HG03025 (cell line): Measurements from ENCODE around the gene PANX3.
"Not testable (repeated sequence)": the region's sequence is repeated elsewhere in the genome, so short reads cannot be mapped to it uniquely, and the experiment has no call there.

Experiments
- ATAC-seq: cut with Tn5 transposase; IDR thresholded peaks from one replicate; pipeline ENCODE4 v1.9.1; 2021; ENCODE audit warnings: mild to moderate bottlenecking, moderate library complexity; ENCODE audit not compliant: unreplicated experiment, low FRiP score

PANX3 gene, protein sequence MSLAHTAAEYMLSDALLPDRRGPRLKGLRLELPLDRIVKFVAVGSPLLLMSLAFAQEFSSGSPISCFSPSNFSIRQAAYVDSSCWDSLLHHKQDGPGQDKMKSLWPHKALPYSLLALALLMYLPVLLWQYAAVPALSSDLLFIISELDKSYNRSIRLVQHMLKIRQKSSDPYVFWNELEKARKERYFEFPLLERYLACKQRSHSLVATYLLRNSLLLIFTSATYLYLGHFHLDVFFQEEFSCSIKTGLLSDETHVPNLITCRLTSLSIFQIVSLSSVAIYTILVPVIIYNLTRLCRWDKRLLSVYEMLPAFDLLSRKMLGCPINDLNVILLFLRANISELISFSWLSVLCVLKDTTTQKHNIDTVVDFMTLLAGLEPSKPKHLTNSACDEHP

DNA sequence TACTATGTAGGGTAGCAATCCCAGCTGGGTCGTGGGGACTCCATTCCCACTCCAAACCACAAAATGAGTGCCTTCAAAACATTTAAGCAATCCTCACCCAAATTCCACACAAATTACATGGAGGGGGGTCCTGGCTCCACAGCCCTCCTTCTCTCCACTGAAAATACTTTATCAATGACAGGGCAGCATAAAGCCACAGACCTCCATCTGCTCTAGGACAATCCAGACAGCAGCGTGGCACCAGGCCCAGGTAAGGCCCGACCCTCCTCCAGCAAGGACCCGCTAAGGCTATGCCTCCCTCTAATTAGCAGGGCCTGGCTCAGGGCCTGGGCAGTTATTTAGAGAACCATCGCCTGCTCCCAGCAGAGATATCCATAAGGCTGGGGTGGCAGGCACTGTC lies at the start of gene PANX3:
Gene PANX3, plus strand, starts transcription at position 365 of the 400 bp plus-strand sequence. CDS start 129 bp downstream, outside the sequence.
- ATAC-seq = no peak

DNA sequence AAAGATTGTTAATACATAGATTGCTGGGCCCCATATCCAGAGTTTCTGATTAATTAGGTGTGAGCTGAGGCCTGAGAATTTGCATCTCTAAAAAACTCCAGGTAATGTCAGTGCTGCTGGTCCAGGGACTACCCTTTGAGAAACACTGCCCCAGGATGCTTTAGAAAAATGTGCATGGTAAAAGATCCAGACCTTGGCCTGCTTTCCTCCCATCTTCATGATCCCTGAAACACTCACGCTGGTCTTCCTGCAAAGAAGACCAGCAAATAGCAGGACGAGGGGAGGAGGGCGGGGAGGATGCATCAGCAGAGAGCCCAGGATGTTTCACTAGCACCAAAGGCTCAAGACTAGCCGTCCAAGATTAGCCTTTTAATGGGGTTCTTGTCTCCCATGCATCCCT lies 41.5 kb upstream of the PANX3 start, which contains the start of gene OR8A1:
Gene OR8A1, plus strand, starts transcription at position 301 of the 400 bp plus-strand sequence. CDS start 123 bp downstream, outside the sequence.
- no peak for ATAC-seq

DNA sequence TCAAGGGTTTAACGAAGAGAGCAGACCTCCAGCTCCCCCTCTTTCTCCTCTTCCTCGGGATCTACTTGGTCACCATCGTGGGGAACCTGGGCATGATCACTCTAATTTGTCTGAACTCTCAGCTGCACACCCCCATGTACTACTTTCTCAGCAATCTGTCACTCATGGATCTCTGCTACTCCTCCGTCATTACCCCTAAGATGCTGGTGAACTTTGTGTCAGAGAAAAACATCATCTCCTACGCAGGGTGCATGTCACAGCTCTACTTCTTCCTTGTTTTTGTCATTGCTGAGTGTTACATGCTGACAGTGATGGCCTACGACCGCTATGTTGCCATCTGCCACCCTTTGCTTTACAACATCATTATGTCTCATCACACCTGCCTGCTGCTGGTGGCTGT lies 41.1 kb upstream of the PANX3 start:
- ATAC-seq = no peak

DNA sequence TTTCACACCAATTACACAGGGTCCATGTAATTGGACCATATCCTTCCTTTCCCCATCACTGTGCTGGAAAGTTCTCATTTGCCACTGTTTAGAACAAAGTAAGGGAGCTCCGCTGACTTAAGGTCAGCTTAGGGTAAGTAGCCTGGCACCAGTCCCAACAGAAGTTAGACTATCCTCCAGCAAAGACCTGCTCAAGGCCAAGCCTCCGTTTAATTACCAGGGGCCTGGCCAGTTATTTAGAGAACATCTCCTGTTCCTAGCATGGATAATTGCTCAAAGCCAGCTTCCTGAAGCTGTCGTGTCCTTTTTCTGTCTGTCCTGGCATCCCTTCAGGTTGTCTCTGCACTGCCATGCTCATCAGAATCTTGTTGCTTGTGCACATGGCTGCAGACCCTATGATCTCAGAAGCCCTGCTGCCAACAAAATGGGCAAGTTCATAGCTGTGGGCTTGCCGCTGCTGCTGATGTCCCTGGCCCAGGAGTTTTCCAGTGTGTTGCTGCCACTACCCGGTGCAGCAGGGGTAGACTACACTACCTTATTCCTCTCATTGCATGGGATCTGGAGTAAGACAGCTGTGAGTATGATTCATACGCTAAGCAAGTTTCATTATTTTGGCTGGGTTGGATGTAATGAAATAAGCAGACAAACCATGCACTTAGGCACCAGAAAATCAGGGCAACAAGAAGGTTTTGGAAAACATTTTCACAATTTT lies 33.4 kb upstream of the PANX3 start:
- ATAC-seq = no peak

DNA sequence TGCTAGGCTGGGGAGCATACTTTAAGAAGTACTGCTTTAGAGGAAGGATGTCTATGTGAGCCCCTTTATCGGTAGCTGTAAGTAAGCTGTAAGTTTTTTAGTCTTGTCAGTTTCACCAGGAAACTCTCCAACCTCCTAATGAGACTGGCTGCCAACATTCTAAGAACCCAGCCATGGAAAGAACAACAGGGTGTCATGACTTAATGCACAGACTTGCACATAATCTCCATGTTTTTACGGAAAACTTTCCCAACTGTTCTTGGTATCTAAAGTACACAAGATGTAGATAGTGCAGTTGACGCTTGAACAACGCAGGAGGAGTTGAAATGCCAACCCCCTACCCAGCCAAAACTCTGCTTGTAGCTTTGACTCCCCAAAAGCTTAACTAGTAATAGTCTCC lies 32.5 kb upstream of the PANX3 start:
- ATAC-seq = no peak

DNA sequence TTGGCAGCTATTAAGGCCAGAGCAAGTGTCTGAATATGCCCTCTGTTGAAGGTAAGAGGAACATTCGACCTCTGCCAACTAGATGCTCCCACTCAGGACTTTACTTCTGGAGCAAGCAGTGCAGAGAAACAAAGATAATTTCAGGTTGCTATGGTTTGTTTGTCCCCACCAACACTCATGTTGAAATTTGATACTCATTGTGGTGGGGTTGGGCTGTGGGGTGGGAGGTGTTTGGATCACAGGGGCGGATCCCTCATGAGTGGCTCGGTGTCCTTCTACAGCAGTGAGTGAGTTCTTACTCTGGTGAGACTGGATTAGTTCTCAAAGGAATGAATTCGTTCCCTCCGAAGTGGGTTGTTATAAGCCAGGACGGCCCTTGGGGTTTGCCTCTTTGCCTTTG lies 29.4 kb upstream of the PANX3 start:
- no peak for ATAC-seq

DNA sequence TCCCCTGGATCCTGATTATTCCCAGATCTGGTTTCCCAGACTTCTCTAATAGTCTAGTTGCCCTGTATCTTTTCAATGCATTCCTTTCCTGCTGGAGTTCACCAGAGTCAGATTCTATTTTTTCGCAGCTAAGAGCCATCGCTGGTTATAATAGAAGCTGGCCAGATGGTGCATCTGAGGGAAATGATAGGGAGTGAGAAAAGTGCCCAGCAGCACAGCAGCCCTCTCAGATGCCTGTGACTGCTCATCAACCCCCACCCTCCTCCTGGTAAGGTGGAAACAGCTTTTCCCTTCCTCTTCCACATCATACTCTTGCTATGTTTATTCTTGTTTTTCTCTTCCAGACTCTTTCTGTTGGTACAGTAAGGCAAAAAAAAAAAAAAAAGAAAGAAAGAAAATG lies 28.7 kb upstream of the PANX3 start:
- ATAC-seq = no peak

DNA sequence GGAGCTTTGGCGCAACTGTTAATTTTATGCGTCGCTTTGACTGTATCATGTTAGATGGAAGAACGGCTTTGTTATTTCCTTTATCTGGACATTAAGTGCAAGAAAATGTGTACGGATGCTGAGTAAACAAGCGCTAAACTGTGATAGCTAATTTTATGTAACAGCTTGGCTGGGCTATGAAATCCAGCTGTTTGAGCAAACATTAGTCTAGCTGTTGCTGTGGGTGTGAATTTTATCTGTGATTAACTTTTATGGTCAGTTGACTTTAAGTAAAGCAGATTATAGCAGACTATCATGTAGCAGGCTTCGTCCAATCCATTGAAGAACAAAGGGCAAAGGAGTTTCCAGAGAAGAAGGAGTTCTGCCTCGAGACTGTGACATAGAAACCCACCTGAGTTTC lies 27.4 kb upstream of the PANX3 start:
- no peak for ATAC-seq

DNA sequence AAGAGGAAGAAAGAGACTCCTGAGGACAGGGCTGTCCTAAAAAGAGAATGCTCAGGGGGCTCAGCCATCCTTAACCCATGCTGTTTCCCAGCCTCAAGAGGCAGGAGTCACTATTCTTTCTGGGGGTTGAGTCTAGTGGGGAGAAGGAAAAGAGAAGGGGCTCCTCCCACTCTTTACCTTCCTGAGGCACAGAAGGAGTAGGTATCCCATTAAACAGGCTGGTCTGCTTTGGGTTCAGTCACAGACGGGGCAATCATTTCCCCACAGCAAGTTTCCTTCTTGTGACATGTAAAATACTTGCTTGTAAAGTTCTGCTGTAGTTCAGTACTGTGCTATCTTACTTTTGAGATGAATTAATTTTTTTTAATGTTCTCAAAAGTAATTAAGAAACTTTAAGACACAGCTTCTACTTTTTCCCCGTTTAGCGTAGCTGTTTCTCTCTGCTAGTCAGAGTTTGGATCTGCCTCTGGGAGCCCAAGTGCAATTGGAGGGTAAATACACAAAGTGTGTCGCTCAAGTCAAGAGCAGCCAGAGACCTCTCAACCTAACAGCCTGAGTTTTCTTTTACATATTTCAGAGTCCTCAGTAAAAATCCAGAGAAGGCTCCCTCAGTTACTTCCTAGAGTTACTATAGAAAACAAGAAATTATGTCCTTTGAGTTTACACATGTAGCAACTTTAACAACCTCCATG lies 26.4 kb upstream of the PANX3 start:
- ATAC-seq = no peak

DNA sequence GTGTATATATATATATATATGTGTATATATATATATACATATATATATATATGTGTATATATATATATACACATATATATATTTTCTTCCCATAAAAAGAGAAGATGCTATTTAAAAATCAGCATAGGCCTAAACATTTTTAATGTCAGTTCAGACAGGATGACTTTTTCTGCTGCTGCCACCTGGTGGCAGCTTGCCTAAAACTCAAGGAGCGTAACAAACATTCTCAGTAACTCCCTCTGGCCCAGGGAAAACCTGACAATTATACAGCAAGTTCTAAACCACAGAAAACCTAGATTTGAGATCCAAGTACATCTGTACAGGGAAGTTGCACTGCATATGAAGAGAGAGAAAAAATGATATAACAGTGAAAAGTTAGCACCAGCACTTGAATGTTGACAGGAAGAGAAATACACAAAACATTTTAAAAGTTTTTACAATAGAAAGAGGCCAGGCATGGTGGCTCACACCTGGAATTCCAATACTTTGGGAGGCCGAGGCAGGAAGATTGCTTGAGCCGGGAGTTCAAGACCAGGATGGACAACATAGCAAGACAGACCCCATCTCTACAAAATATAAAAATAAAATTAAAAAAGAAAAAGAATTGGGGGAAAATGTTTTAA lies 24.9 kb upstream of the PANX3 start:
- ATAC-seq = no peak

DNA sequence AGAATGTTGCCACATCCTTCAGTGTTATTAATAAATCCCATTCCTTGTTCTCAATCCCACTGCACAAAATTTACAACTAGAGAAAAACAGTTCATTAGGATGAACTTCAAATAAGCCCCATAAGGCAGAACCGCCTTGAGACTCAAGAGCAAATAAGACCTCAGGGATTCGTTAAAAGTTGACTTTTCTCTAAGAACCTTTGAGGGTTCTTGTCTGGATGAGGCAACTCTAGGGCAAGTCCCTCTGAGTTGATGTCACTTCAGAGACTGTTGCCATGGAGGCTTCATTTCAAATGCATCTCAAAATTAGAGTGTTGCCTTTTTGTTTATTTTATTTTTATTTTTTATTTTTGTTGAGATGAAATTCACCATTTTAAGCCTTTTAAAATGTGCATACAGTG lies 19.8 kb upstream of the PANX3 start:
- ATAC-seq = no peak

DNA sequence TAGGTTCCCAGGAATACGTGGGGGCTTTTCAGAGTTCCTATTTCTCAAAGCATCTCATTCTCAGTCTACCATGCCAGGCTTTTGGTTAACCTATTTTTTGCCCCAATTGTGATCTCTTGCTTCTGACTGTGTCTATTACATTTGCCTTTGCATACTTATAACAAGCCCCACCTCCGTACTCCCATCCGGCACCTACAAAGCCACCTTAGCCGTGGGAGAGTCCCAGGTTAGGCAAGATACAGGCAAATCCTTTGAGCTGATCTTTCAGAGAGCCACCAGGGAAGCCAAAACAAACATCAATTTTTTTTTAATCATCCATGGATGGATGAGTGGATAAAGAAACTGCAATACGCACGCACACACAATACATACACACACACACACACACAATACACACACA lies 18.6 kb upstream of the PANX3 start:
- no peak for ATAC-seq

DNA sequence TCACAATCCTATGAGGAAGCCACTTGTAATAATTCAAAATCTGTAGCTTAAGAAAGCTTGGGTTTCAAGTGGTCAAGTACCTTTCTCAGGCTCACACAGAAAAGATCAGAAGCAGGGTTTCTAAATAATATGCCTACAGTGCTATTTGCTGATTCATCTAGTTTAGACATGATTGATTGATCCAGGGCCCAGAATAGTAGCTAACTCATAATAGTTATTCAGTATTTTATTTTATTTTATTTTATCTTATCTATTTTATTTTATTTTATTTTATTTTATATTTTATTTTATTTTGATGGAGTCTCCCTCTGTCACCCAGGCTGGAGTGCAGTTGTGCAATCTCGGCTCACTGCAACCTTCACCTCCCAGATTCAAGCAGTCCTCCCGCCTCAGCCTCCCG lies 15.9 kb upstream of the PANX3 start:
- ATAC-seq = no peak

DNA sequence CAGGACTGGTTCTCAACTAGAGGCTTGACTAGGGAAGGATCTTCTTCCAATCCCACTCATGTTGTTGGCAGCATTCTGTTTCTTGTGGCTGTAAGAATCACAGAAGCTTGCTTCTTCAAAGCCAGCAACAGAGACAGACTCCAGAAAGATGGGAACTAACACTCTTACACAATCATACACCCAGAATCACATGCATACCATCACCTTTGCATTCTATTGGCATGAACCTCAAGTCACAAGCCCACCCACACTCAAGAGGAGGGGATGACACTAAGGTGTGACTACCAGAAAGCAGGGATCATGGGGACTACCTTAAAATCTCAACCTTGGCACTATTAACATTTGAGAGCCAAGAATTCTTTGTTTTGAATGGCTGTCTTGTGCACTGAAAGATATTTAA lies 13.6 kb upstream of the PANX3 start:
- no peak for ATAC-seq

DNA sequence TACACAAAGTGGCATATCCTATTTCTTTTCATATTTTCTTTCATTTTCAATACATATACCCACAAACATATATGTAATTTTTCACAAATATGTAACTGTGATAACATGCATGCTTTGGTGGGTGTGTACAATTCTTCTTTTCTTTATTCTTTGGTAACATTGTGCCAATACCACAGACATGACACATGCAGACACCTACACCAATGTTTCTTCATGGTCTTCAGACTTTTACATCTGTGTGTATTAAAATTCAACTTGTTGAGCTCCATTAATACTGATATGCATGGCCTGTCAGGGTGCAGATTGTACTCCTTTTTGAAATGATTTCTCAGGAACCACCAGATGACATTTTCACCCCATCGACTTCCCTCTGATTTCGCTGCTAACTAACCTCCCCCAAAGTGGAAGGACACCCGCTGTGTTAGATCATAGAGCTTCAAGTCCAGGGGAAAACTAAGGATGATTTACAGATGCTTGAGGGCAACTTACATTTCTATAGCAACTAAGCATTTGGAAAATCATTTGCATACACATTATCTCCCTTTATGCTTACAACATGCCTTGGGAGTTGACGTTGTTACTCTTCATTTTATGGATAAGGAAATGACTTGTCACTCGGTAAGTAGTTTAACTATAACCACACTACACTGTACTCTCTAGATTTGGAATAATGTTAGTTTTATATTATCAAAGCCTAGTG lies 10.5 kb upstream of the PANX3 start:
- no peak for ATAC-seq

DNA sequence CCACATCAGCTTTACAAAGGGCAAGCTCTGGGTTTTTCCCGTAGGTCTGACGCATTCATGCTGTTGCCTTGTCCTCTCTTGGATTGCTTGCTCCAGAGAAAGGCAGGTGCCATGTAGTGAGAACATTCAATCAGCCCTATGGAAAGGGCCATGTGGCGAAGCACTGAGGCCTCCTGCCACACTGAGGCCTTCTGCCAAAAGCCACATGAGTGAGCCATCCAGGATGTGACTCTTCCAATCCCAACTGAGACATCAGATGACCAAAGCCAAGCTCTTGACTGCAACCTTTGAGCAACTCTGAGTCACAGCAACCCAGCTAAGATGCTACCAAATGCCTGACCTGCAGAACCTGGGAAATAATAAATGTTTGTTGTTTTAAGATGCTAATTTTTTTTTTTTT lies 9.0 kb upstream of the PANX3 start:
- no peak for ATAC-seq

DNA sequence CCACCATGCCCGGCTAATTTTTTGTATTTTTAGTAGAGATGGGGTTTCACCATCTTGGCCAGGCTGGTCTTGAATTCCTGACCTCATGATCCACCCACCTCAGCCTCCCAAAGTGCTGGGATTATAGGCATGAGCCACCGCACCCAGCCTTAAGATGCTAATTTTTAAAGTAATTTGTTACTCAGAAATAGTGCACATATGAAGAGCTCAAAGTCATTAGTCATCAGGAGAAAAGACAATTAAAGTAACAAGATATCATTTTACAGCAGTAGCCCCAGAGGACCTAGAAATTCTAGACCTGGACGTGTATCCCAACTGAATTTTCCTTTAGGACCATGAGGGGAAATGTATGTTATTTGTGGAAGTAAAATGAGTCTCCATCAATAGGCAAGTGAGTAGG lies 8.5 kb upstream of the PANX3 start:
- ATAC-seq = not testable (repeated sequence)

DNA sequence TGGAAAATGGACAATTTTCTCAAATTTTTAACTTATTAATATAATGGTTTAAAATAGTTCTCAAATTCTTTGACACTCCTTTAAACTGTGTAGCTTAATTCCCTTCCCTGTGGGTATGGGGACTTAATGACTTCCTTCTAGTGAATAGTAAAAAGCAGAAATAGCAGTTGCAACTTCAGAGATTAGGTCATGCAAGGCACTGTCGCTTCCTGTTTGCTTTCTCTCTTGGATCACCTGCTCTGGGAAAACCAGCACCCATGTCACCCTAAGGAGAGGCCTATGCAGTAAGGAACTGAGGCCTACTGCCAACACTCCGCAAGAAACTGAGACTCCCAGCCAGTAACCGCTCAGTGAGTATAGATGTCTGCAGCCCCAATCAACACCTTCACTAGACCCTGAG lies 5.5 kb upstream of the PANX3 start:
- ATAC-seq = no peak

DNA sequence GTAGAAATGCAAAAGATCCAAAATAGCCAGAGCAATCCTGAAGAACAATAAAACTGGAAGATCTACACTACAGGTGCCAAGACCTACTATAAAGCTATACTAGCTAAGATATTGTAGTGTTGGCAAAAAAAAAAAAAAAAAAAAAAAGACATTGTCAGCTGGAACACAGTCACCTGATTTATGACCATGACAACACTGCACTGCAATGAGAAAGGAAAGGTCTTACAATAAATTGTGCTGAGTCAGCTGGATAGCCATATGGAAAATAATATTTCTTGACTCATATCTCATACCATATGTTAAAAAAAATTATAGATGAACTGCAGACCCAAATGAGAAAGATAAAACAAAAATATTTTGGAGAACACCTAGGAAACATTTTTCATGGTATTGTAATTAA lies 3.1 kb upstream of the PANX3 start:
- ATAC-seq = no peak

DNA sequence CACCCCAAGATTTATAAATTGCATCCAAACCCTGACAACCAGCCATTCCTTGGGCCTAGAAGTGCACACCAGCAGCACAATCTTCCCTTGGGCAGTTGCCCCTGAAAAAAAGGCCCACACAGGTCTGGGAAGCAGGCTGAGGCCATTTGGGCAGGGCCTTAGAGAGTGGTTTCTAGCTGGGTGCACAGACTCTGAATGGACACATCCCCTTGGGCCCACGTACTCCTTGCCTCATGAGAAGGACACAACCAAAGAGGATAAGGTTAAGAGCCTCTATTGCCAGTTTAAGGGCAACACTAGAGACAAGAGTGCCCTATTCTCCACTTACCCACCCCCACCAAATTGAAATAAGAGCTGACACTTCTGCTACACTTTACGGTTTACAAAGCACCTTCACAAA lies 933 bp upstream of the PANX3 start:
- ATAC-seq = no peak
